GM23338 (cell line): Measurements from ENCODE around the gene YTHDC2.
"Not testable (repeated sequence)": the region's sequence is repeated elsewhere in the genome, so short reads cannot be mapped to it uniquely, and the experiment has no call there.

Source experiments
- EZH2 ChIP-seq: fragments of 200-600 bp; sonication (generic); IDR thresholded peaks from one replicate; pipeline ENCODE4 v1.8.0; 2017; ENCODE audit warnings: antibody characterized with exemption, mild to moderate bottlenecking, low read depth; ENCODE audit not compliant: unreplicated experiment
- EZH2phosphoT487 ChIP-seq: fragments of 200-600 bp; sonication (generic); IDR thresholded peaks from one replicate; pipeline ENCODE4 v1.8.1; 2018; ENCODE audit warnings: antibody characterized with exemption; ENCODE audit not compliant: unreplicated experiment
- POLR2AphosphoS5 ChIP-seq: IDR thresholded peaks from 2 replicates; pipeline ENCODE4 v1.6.1; 2016; ENCODE audit warnings: antibody characterized with exemption, low read depth
- TF ChIP-seq, protein P1 (sequence below), 2 experiments: fragments of 200-600 bp in 1 of 2; sonication (generic) in 1 of 2; conservative IDR thresholded peaks; 2 replicates each; pipeline versions ENCODE4 v1.5.1 to v1.6.1; 2016 to 2017; ENCODE audit warnings: antibody characterized with exemption in 2 of 2, low read depth in 2 of 2, mild to moderate bottlenecking in 2 of 2, moderate library complexity in 1 of 2

DNA sequence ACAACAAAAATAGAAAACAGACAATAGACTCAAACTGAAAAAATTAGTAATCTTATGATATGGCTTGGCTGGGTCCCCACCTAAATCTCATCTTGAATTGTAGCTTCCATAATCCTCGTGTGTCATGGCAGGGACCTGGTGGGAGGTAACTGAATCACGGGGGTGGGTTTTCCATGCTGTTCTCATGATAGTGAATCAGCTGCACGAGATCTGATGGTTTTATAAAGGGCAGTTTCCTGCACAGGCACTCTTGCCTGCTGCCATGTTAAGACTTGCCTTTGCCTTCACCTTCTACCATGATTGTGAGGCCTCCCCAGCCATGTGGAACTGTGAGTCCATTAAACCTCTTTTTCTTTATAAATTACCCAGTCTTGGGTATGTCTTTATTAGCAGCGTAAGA, 89.8 kb downstream of the YTHDC2 start:
- TF ChIP-seq, protein P1, sequence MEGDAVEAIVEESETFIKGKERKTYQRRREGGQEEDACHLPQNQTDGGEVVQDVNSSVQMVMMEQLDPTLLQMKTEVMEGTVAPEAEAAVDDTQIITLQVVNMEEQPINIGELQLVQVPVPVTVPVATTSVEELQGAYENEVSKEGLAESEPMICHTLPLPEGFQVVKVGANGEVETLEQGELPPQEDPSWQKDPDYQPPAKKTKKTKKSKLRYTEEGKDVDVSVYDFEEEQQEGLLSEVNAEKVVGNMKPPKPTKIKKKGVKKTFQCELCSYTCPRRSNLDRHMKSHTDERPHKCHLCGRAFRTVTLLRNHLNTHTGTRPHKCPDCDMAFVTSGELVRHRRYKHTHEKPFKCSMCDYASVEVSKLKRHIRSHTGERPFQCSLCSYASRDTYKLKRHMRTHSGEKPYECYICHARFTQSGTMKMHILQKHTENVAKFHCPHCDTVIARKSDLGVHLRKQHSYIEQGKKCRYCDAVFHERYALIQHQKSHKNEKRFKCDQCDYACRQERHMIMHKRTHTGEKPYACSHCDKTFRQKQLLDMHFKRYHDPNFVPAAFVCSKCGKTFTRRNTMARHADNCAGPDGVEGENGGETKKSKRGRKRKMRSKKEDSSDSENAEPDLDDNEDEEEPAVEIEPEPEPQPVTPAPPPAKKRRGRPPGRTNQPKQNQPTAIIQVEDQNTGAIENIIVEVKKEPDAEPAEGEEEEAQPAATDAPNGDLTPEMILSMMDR (conservative IDR thresholded peaks at IDR 0.05; ENCODE audit: low read depth in 2 of 2): not testable (repeated sequence)
- TF ChIP-seq EZH2, EZH2phosphoT487, POLR2AphosphoS5: not testable (repeated sequence)
